GM19023 (cell line): ENCODE results near the gene ADARB2.
"Not testable (repeated sequence)": the region's sequence is repeated elsewhere in the genome, so short reads cannot be mapped to it uniquely, and the experiment has no call there.

Source experiments
- ATAC-seq: cut with Tn5 transposase; IDR thresholded peaks from one replicate; pipeline ENCODE4 v1.9.1; 2021; ENCODE audit warnings: mild to moderate bottlenecking, moderate library complexity; ENCODE audit not compliant: unreplicated experiment

ADARB2 gene

DNA sequence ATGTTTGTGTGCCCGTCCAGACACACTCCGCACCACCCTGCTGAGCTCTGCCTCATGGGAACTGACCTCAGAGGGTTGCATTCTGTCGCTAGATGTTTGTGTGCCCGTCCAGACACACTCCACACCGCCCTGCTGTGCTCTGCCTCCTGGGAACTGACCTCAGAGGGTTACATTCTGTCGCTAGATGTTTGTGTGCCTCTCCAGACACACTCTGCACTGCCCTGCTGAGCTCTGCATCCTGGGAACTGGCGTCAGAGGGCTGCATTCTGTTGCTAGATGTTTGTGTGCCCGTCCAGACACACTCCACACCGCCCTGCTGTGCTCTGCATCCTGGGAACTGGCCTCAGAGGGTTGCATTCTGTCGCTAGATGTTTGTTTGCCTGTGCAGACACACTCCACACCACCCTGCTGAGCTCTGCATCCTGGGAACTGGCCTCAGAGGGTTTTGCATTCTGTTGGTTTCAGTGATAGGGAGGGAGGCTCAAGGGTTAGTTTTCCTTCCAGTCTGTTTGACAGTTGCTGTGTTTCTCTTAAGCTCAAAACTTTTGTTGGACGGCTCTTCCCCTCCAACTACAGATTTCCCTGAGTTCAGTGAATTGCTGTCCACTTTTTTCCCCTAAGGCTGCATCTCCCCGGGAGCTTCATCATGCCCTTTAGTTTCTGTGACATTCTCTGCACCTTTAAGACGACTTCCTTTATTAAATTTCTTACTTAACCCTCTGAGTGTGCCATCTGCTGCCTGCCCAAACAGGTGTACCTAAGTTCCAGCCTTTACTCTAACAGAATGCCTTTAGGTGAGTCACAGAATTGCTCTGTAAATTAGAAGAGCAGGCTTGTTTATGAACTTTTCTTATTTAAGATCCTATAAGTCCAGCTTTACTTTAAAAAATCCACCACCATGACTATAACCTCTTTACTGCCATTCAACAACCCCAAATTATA lies 119.7 kb downstream of the ADARB2 start:
- not testable (repeated sequence) for ATAC-seq

GRCh38 chr10:1616701-1617100 lies 120.6 kb downstream of the ADARB2 start:
- ATAC-seq = not testable (repeated sequence)

DNA sequence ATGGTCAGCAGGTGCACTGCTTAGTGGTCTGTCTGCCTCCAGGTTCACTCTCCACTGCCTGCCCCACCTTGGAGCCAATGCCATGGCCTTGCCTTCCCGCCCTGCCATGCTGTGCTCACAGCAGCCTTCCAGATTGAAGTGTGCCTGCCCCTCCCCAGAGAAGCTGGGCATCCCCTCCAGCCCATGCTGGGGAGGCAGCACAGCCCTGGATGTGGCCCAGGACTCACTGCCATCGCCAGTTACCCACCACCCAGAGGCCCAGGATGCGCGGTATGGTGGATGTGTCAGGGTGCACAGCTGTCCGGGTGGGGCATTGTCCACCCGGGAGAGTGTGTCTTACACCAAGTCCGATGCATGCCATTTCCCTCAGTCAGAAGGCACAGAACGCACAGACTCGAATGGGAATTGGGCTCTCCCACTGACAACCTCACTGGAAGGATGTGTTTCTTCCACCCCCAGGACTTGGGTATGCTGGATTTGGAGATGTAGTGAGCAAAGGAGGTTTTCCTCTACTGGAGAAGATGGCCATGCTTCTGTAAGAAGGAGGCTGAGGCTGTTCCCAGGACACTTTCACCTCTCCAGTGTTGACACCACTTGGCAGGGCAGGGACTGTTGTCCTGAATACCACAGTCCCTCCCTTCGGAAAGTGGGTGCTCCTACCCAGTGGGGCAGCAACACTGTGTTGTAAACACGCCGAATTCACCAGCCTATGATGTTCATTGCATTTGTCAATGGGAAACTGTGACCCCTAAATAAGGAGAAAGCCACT lies 122.0 kb downstream of the ADARB2 start:
- ATAC-seq = no peak

GRCh38 chr10:1613511-1613910 lies 123.8 kb downstream of the ADARB2 start:
- ATAC-seq = no peak

GRCh38 chr10:1612908-1613307 lies 124.4 kb downstream of the ADARB2 start:
- no peak for ATAC-seq

GRCh38 chr10:1611936-1612550 lies 125.3 kb downstream of the ADARB2 start:
- ATAC-seq = no peak

GRCh38 chr10:1610986-1611770 lies 126.1 kb downstream of the ADARB2 start:
- no peak for ATAC-seq

GRCh38 chr10:1609648-1609970 lies 127.7 kb downstream of the ADARB2 start:
- ATAC-seq = no peak

- no peak for ATAC-seq
Observed at GRCh38 chr10:1608851-1609647, 128.3 kb downstream of the ADARB2 start.

DNA sequence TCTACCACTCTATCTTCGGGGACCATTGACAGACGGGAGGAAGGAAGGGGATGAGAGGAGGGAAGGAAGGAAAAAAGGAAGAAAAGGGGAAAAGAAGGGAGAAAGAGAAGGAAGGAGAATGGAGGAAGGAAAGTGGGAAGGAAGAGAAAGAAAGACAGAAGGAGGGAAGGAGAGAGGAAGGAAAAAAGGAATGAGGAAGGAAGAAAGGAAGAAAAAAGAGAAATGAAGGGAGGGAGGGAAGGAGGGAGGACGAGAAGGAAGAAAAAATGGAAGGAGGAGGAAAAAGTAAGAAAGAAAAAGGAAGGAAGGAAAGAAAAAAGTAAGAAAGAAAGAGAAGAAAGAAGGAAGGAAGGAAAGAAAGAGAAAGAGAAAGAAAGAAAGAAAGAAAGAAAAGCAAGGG lies 128.9 kb downstream of the ADARB2 start:
- ATAC-seq = no peak

GRCh38 chr10:1607466-1607865 lies 129.9 kb downstream of the ADARB2 start:
- no peak for ATAC-seq

GRCh38 chr10:1605999-1606940 lies 131.1 kb downstream of the ADARB2 start:
- ATAC-seq = no peak

GRCh38 chr10:1605121-1605520 lies 132.2 kb downstream of the ADARB2 start:
- no peak for ATAC-seq

GRCh38 chr10:1604246-1604645 lies 133.1 kb downstream of the ADARB2 start:
- ATAC-seq = no peak

DNA sequence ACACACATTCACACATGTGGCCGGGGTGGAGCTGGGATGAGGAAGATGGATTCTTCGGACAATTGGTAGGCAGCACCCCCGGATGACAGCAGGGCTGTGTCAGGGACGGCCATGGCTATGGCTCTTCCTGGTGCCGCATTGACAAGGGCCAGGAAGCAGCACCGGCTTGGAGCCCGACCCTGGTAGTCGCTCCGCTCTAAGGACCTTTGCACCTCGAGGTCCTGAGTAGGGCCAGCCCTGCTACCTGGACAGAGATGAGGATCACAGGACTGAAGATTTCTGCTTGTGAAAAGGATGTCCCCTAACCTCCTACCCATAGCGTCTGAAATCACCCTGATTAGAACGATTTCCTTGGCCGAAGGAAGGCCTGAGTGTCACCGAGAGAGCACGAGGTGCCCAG lies 134.1 kb downstream of the ADARB2 start:
- ATAC-seq = no peak

- no peak for ATAC-seq
Observed at GRCh38 chr10:1602037-1602484, 135.3 kb downstream of the ADARB2 start.

GRCh38 chr10:1601406-1601805 lies 135.9 kb downstream of the ADARB2 start:
- no peak for ATAC-seq

- ATAC-seq = no peak
Observed at GRCh38 chr10:1600861-1601260, 136.5 kb downstream of the ADARB2 start.
